ENCODE measurements around the gene RPRD1B. TPM values are rescaled to one million over a fixed set of nuclear protein-coding genes. Genes with fewer than 3 reads are reported as not detected.
A peak's percentile ranks its signal among the peaks of the same experiment; 100 is the strongest.

The RPRD1B gene
- polyA plus RNA-seq, 3 donors = 3.6 to 12.3 (median 4.7) TPM

DNA sequence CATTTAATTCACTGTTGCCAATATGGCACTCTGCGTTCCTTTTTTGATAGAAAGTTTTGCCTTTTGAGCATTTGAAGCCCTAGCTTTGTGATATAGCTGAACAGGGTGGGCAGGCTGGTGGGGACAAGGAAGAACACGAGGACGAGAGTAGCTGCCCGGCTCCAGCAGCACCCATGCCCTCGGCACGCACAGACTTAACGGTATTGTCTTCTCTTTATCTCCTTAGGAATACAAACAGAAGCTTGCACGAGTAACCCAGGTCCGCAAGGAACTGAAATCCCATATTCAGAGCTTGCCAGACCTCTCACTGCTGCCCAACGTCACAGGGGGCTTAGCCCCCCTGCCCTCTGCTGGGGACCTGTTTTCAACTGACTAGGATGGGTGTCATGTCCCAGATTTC is 56.0 kb downstream of the RPRD1B start:
- Mint-ChIP-seq H3K9me3 (peaks cover 0 to 3% (median 0%) of the 10 kb centered on the region in 7 donors), H3K27me3 (ENCODE audit: low read depth in 3 of 3) (peaks cover 0 to 2% (median 0%) of the 10 kb centered on the region in 3 donors), H3K36me3 (peaks cover 67 to 71% of the 10 kb centered on the region in 2 donors), H3K4me3 (no peak overlapping the region), H3K27ac (peak overlapping the region in 3 of 7 donors; percentile 24 to 85 (median 74)), H3K4me1 (peaks cover 36% of the 10 kb centered on the region)
- Histone ChIP-seq H2AFZ (ENCODE audit: insufficient read depth, low read depth, low read length, poor library complexity, severe bottlenecking) (no peak overlapping the region), H3K27me3 (ENCODE audit: control insufficient read depth in 2 of 2, insufficient read depth in 2 of 2, low read length in 2 of 2) (no peaks in the 10 kb centered on the region), H3K79me2 (ENCODE audit: insufficient read depth, low read length) (peaks cover 4% of the 10 kb centered on the region), H3K9me3 (replicated peaks in 1 of 2; ENCODE audit: control insufficient read depth in 1 of 2, insufficient read depth in 1 of 2, low read length in 2 of 2) (no peaks in the 10 kb centered on the region), H3K36me3 (replicated peaks in 1 of 2; ENCODE audit: control insufficient read depth in 1 of 2, insufficient read depth in 2 of 2, low read length in 2 of 2) (peaks cover 58 to 66% of the 10 kb centered on the region in 2 donors), H3K4me3 (replicated peaks in 1 of 3; ENCODE audit: low read depth in 2 of 3, low read length in 3 of 3) (no peak overlapping the region), H4K20me1 (ENCODE audit: insufficient read depth, low read length) (no peaks in the 10 kb centered on the region), H3K9ac (ENCODE audit: insufficient read depth, low read length, poor library complexity, severe bottlenecking) (no peak overlapping the region), H3K4me2 (replicated peaks; ENCODE audit: extremely low read depth, low read length, poor library complexity, severe bottlenecking) (no peak overlapping the region), H3K4me1 (ENCODE audit: control insufficient read depth in 1 of 2, insufficient read depth in 2 of 2, low read length in 2 of 2) (peaks cover 32 to 35% of the 10 kb centered on the region in 2 donors), H3K27ac (ENCODE audit: low read depth in 1 of 2, low read length in 2 of 2) (peak overlapping the region in 1 of 2 donors; percentile 98)
- intact Hi-C loops (cut with micrococcal nuclease) = no loop called here
- 93% methylated on average over 8 of the region's 10 CpGs for WGBS (ENCODE audit: insufficient coverage)
- TF ChIP-seq, protein P1, sequence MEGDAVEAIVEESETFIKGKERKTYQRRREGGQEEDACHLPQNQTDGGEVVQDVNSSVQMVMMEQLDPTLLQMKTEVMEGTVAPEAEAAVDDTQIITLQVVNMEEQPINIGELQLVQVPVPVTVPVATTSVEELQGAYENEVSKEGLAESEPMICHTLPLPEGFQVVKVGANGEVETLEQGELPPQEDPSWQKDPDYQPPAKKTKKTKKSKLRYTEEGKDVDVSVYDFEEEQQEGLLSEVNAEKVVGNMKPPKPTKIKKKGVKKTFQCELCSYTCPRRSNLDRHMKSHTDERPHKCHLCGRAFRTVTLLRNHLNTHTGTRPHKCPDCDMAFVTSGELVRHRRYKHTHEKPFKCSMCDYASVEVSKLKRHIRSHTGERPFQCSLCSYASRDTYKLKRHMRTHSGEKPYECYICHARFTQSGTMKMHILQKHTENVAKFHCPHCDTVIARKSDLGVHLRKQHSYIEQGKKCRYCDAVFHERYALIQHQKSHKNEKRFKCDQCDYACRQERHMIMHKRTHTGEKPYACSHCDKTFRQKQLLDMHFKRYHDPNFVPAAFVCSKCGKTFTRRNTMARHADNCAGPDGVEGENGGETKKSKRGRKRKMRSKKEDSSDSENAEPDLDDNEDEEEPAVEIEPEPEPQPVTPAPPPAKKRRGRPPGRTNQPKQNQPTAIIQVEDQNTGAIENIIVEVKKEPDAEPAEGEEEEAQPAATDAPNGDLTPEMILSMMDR (IDR thresholded peaks at IDR 0.05) = no peak
- DNase-seq = no peak

GRCh38 chr20:38090061-38090460 is 56.5 kb downstream of the RPRD1B start:
- Histone ChIP-seq H3K4me2 (replicated peaks; ENCODE audit: extremely low read depth, low read length, poor library complexity, severe bottlenecking) (no peak overlapping the region), H3K4me3 (replicated peaks in 1 of 3; ENCODE audit: low read depth in 2 of 3, low read length in 3 of 3) (no peak overlapping the region), H3K79me2 (ENCODE audit: insufficient read depth, low read length) (peaks cover 4% of the 10 kb centered on the region), H3K9ac (ENCODE audit: insufficient read depth, low read length, poor library complexity, severe bottlenecking) (no peak overlapping the region), H3K36me3 (replicated peaks in 1 of 2; ENCODE audit: control insufficient read depth in 1 of 2, insufficient read depth in 2 of 2, low read length in 2 of 2) (peaks cover 53 to 60% of the 10 kb centered on the region in 2 donors), H3K27ac (ENCODE audit: low read depth in 1 of 2, low read length in 2 of 2) (peak overlapping the region in 1 of 2 donors; percentile 98), H4K20me1 (ENCODE audit: insufficient read depth, low read length) (no peaks in the 10 kb centered on the region), H2AFZ (ENCODE audit: insufficient read depth, low read depth, low read length, poor library complexity, severe bottlenecking) (no peak overlapping the region), H3K9me3 (replicated peaks in 1 of 2; ENCODE audit: control insufficient read depth in 1 of 2, insufficient read depth in 1 of 2, low read length in 2 of 2) (no peaks in the 10 kb centered on the region), H3K4me1 (ENCODE audit: control insufficient read depth in 1 of 2, insufficient read depth in 2 of 2, low read length in 2 of 2) (peaks cover 38 to 40% of the 10 kb centered on the region in 2 donors), H3K27me3 (ENCODE audit: control insufficient read depth in 2 of 2, insufficient read depth in 2 of 2, low read length in 2 of 2) (no peaks in the 10 kb centered on the region)
- peaks cover 0 to 2% (median 0%) of the 10 kb centered on the region in 3 donors for H3K27me3 Mint-ChIP-seq (ENCODE audit: low read depth in 3 of 3)
- peak overlapping the region in 3 of 7 donors; percentile 58 to 85 (median 74) for H3K27ac Mint-ChIP-seq
- peaks cover 0 to 3% (median 0%) of the 10 kb centered on the region in 7 donors for H3K9me3 Mint-ChIP-seq
- H3K36me3 Mint-ChIP-seq = peaks cover 62 to 65% of the 10 kb centered on the region in 2 donors
- no peak overlapping the region for H3K4me3 Mint-ChIP-seq
- intact Hi-C loops (cut with micrococcal nuclease) = no loop called here
- WGBS (ENCODE audit: insufficient coverage) = 90% methylated on average over 5 of the region's 7 CpGs
- DNase-seq = no peak
- H3K4me1 Mint-ChIP-seq = peaks cover 41% of the 10 kb centered on the region
- TF ChIP-seq, protein P1 (IDR thresholded peaks at IDR 0.05) = no peak
